Measurements from ENCODE around the gene NTM.

- TF ChIP-seq POLR2A (IDR thresholded peaks at IDR 0.05; ENCODE audit: low read depth, low read length) (no peak), POLR2AphosphoS5 (IDR thresholded peaks at IDR 0.05; ENCODE audit: low read depth, low read length) (no peak), SPI1 (IDR thresholded peaks at IDR 0.05; ENCODE audit: low read depth, low read length) (no peak)
Observed at GRCh38 chr11:131750692-131751091, 380.3 kb downstream of the NTM start.

Measured in GM12891 (cell line).